ENCODE results near the gene SH3BGR. TPM values are rescaled to one million over a fixed set of nuclear protein-coding genes. Genes with fewer than 3 reads are reported as not detected.

The SH3BGR gene
- total RNA-seq, 1 experiment from 2014 or later = 0.82 TPM

- Mint-ChIP-seq H3K4me1 (ENCODE audit: low read depth, unreplicated experiment) (no peaks in the 10 kb centered on the region), H3K9me3 (ENCODE audit: unreplicated experiment) (no peaks in the 10 kb centered on the region), H3K27me3 (ENCODE audit: insufficient read depth, unreplicated experiment) (peaks cover 8% of the 10 kb centered on the region), H3K36me3 (ENCODE audit: insufficient read depth, unreplicated experiment) (no peaks in the 10 kb centered on the region), H3K27ac (ENCODE audit: unreplicated experiment) (no peak overlapping the region), H3K4me3 (ENCODE audit: unreplicated experiment) (no peak overlapping the region)
- H3K27me3 ChIP-seq (replicated peaks; ENCODE audit: control insufficient read depth, insufficient read depth, low read length) = no peaks in the 10 kb centered on the region
- ChIA-PET CTCF (no interaction called here), POLR2A (no interaction called here)
- H3K36me3 ChIP-seq (ENCODE audit: control insufficient read depth, insufficient read depth, low read length) = no peaks in the 10 kb centered on the region
- no peak overlapping the region for H3K4me3 ChIP-seq (ENCODE audit: low read depth, low read length)
- no TSS peak for BruUV-seq (replicated peaks)
- TF ChIP-seq CTCF (IDR thresholded peaks at IDR 0.05; ENCODE audit: insufficient read depth in 1 of 2, low read depth in 1 of 2, low read length in 1 of 2, severe bottlenecking in 1 of 2, unreplicated experiment in 1 of 2) = no peak
- DNase-seq = no peak
- H3K4me1 ChIP-seq = no peaks in the 10 kb centered on the region
- no peaks in the 10 kb centered on the region for H3K9me3 ChIP-seq
- intact Hi-C loops (cut with micrococcal nuclease; ENCODE audit: unreplicated experiment) = no loop called here
Measured at GRCh38 chr21:39468559-39468958, 16.8 kb downstream of the SH3BGR start.

- Mint-ChIP-seq H3K4me1 (ENCODE audit: low read depth, unreplicated experiment) (no peaks in the 10 kb centered on the region), H3K9me3 (ENCODE audit: unreplicated experiment) (no peaks in the 10 kb centered on the region), H3K36me3 (ENCODE audit: insufficient read depth, unreplicated experiment) (no peaks in the 10 kb centered on the region), H3K4me3 (ENCODE audit: unreplicated experiment) (no peak overlapping the region), H3K27ac (ENCODE audit: unreplicated experiment) (no peak overlapping the region), H3K27me3 (ENCODE audit: insufficient read depth, unreplicated experiment) (peaks cover 12% of the 10 kb centered on the region)
- no peak overlapping the region for H3K4me3 ChIP-seq (ENCODE audit: low read depth, low read length)
- no peaks in the 10 kb centered on the region for H3K27me3 ChIP-seq (replicated peaks; ENCODE audit: control insufficient read depth, insufficient read depth, low read length)
- intact Hi-C loops (cut with micrococcal nuclease; ENCODE audit: unreplicated experiment) = no loop called here
- no peak for TF ChIP-seq CTCF (IDR thresholded peaks at IDR 0.05; ENCODE audit: insufficient read depth in 1 of 2, low read depth in 1 of 2, low read length in 1 of 2, severe bottlenecking in 1 of 2, unreplicated experiment in 1 of 2)
- DNase-seq = no peak
- ChIA-PET POLR2A (no interaction called here), CTCF (no interaction called here)
- H3K9me3 ChIP-seq = no peaks in the 10 kb centered on the region
- no peaks in the 10 kb centered on the region for H3K36me3 ChIP-seq (ENCODE audit: control insufficient read depth, insufficient read depth, low read length)
- no TSS peak for BruUV-seq (replicated peaks)
- H3K4me1 ChIP-seq = no peaks in the 10 kb centered on the region
Measured at GRCh38 chr21:39471598-39471997, 19.8 kb downstream of the SH3BGR start.

GRCh38 chr21:39472786-39473185 is 21.0 kb downstream of the SH3BGR start:
- ChIA-PET POLR2A (no interaction called here), CTCF (no interaction called here)
- no peak for TF ChIP-seq CTCF (IDR thresholded peaks at IDR 0.05; ENCODE audit: insufficient read depth in 1 of 2, low read depth in 1 of 2, low read length in 1 of 2, severe bottlenecking in 1 of 2, unreplicated experiment in 1 of 2)
- Mint-ChIP-seq H3K9me3 (ENCODE audit: unreplicated experiment) (no peaks in the 10 kb centered on the region), H3K4me3 (ENCODE audit: unreplicated experiment) (no peak overlapping the region), H3K27me3 (ENCODE audit: insufficient read depth, unreplicated experiment) (peaks cover 12% of the 10 kb centered on the region), H3K27ac (ENCODE audit: unreplicated experiment) (no peak overlapping the region), H3K4me1 (ENCODE audit: low read depth, unreplicated experiment) (no peaks in the 10 kb centered on the region), H3K36me3 (ENCODE audit: insufficient read depth, unreplicated experiment) (no peaks in the 10 kb centered on the region)
- no peaks in the 10 kb centered on the region for H3K4me1 ChIP-seq
- H3K4me3 ChIP-seq (ENCODE audit: low read depth, low read length) = no peak overlapping the region
- DNase-seq = no peak
- H3K9me3 ChIP-seq = no peaks in the 10 kb centered on the region
- H3K27me3 ChIP-seq (replicated peaks; ENCODE audit: control insufficient read depth, insufficient read depth, low read length) = no peaks in the 10 kb centered on the region
- BruUV-seq (replicated peaks) = no TSS peak
- no peaks in the 10 kb centered on the region for H3K36me3 ChIP-seq (ENCODE audit: control insufficient read depth, insufficient read depth, low read length)
- intact Hi-C loops (cut with micrococcal nuclease; ENCODE audit: unreplicated experiment) = no loop called here

Measured in Caco-2 (cell line).